T-helper 1 cell treated with Interleukin-12 subunit alpha and Interleukin-12 subunit beta and Interleukin-4 antibody, amounts not matched to agents 30 μg/mL and 1 μg/mL, for 36 hours (primary cell): ENCODE measurements around the gene RNF224.
A peak's percentile ranks its signal among the peaks of the same experiment; 100 is the strongest.

Experiments used
- H3K27ac Mint-ChIP-seq: one replicate; pipeline ENCODE4 v1.8.0; 2021; ENCODE audit warnings: mild to moderate bottlenecking, mixed read lengths
- H3K27me3 Mint-ChIP-seq: one replicate; pipeline ENCODE4 v1.8.0; 2021; ENCODE audit warnings: low read depth, mixed read lengths
- H3K36me3 Mint-ChIP-seq: one replicate; pipeline ENCODE4 v1.8.0; 2021; ENCODE audit warnings: low read depth, mixed read lengths
- H3K4me1 Mint-ChIP-seq: one replicate; pipeline ENCODE4 v1.8.0; 2021; ENCODE audit warnings: low read depth, mixed read lengths
- H3K4me3 Mint-ChIP-seq: one replicate; pipeline ENCODE4 v1.8.0; 2021; ENCODE audit warnings: mild to moderate bottlenecking, moderate library complexity, mixed read lengths
- H3K9me3 Mint-ChIP-seq: one replicate; pipeline ENCODE4 v1.8.0; 2021; ENCODE audit warnings: mixed read lengths

RNF224 gene

GRCh38 chr9:137269231-137269772 is 42.0 kb downstream of the RNF224 start:
- H3K4me3 Mint-ChIP-seq: no peak overlapping the region
- peaks cover 7% of the 10 kb centered on the region for H3K4me1 Mint-ChIP-seq
- no peak overlapping the region for H3K27ac Mint-ChIP-seq
- peaks cover 25% of the 10 kb centered on the region for H3K36me3 Mint-ChIP-seq
- no peaks in the 10 kb centered on the region for H3K9me3 Mint-ChIP-seq
- no peaks in the 10 kb centered on the region for H3K27me3 Mint-ChIP-seq

- H3K27ac Mint-ChIP-seq: peak overlapping the region; percentile 24
Observed at GRCh38 chr9:137270929-137271695, 43.8 kb downstream of the RNF224 start.

DNA sequence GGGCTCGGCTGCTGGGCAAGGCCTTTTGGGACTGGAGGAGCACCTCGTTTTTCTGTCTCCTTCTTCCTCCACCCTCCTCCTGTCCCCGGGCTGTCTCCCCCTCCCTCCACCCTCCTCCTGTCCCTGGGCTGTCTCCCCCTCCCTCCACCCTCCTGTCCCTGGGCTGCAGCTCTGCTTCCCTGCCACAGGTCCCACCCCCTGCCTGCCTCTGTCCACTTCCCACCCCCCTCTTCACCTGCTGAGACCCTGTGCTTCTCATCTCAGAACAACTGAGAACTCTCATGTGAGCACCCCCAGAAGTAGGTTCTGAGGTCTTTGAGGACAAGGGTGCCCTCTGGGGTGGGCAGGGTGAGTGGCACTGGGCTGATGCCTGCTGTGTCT is 44.4 kb downstream of the RNF224 start:
- H3K4me1 Mint-ChIP-seq: peaks cover 12% of the 10 kb centered on the region
- peaks cover 23% of the 10 kb centered on the region for H3K36me3 Mint-ChIP-seq
- no peak overlapping the region for H3K4me3 Mint-ChIP-seq
- H3K27ac Mint-ChIP-seq: peak overlapping the region; percentile 24
- no peaks in the 10 kb centered on the region for H3K9me3 Mint-ChIP-seq
- H3K27me3 Mint-ChIP-seq: no peaks in the 10 kb centered on the region

More at GRCh38 chr9:137270929-137271695, 43.8 kb downstream of the RNF224 start:
- Mint-ChIP-seq H3K9me3 (no peaks in the 10 kb centered on the region), H3K36me3 (peaks cover 23% of the 10 kb centered on the region), H3K4me1 (peaks cover 11% of the 10 kb centered on the region), H3K4me3 (no peak overlapping the region), H3K27me3 (no peaks in the 10 kb centered on the region)

DNA sequence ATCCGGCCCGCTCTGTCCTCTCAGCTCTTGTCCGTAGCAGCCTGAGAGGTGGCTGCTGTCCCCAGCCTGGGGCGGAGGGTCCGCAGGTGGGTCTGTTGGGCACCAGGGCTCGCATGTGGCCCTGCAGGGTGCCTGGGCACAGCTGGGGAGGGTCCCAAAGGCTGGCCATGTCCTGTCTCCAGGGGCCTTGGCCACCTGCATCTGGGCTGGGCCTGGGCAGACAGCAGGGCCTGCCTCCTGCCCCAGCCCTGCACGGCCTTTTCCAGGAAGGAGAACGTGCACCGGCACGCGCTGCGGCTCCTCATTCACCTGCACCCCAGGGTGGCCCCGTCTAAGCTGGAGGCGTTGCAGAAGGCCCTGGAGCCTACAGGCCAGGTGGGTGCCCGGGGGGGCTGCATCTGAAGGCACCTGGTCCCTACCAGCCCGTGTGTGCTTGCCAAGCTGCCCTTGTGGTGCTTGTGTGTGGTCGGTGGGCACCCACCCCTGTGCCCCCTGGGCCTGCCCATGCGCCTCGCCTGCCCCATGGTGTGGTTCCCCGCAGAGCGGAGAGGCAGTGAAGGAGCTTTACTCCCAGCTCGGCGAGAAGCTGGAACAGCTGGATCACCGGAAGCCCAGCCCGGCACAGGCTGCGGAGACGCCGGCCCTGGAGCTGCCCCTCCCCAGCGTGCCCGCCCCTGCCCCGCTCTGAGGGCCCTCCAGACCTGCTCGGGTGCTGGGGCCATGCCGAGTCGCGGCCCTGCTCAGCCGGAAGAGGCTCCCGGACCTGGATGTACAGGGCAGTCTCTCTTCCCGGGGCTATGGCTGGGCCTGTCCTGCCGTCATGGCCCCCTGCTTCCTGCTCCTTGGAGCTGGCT is 45.2 kb downstream of the RNF224 start:
- Mint-ChIP-seq H3K36me3 (peaks cover 21% of the 10 kb centered on the region), H3K9me3 (no peaks in the 10 kb centered on the region)

DNA sequence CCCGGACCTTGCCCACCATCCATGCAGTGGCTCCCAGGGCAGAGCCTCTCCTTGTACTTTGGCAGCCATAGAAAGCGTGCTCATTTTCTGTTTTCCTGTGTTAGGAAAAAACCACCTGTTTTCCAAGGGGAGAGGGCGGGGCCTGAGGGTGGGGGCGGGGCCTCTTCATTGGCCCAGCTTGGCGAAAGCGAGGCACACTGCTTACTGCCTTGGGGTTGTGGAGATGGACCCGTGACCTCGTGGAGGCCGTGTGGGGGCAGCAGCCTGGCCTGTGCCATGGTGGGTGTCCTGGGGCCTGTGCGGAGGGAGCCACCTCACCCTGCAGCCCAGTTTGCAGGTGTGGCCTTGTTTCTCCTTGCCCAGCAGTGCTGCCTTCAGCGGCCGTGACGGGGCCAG is 45.8 kb downstream of the RNF224 start:
- no peak overlapping the region for H3K4me3 Mint-ChIP-seq

More for the DNA sequence above, 45.2 kb downstream of the RNF224 start:
- H3K27me3 Mint-ChIP-seq: no peaks in the 10 kb centered on the region
- no peak overlapping the region for H3K27ac Mint-ChIP-seq
- no peak overlapping the region for H3K4me3 Mint-ChIP-seq
- peaks cover 16% of the 10 kb centered on the region for H3K4me1 Mint-ChIP-seq

DNA sequence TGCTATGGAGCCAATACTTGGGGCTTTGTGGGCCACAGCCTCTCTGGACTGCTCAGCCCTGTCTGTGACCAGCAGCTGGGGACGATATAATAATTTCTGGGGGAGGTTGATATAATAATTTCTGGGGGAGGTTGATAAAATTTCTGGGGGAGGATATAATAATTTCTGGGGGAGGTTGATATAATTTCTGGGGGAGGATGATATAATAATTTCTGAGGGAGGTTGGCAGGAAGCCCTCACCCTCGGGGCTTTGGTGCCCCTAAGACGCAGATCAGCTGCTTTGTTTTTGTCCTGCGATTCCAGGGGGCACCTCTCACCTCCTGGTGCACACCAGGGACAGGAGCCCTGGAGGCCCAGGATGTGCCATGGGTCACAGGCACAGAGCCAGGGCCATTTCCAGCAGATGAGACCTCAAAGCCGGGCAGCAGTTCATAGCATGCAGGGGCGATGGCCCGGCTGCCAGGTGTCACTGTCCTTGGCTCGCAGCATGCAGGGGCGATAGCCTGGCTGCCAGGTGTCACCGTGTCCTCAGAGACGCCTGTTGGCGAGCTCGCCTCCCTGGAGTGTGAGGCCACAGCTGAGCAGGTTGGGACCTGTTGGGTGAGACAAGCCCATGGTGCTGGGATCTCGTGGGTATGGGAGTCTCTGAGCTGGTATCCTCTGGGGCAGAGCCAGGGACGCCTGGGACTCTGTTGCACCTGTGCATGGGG is 46.5 kb downstream of the RNF224 start:
- no peak overlapping the region for H3K27ac Mint-ChIP-seq
- peaks cover 14% of the 10 kb centered on the region for H3K36me3 Mint-ChIP-seq
- no peaks in the 10 kb centered on the region for H3K27me3 Mint-ChIP-seq
- H3K4me1 Mint-ChIP-seq: peaks cover 13% of the 10 kb centered on the region
- H3K4me3 Mint-ChIP-seq: no peak overlapping the region
- H3K9me3 Mint-ChIP-seq: no peaks in the 10 kb centered on the region

More for the DNA sequence above, 45.8 kb downstream of the RNF224 start:
- peaks cover 16% of the 10 kb centered on the region for H3K4me1 Mint-ChIP-seq
- H3K36me3 Mint-ChIP-seq: peaks cover 18% of the 10 kb centered on the region
- no peaks in the 10 kb centered on the region for H3K27me3 Mint-ChIP-seq
- no peak overlapping the region for H3K27ac Mint-ChIP-seq
- no peaks in the 10 kb centered on the region for H3K9me3 Mint-ChIP-seq

DNA sequence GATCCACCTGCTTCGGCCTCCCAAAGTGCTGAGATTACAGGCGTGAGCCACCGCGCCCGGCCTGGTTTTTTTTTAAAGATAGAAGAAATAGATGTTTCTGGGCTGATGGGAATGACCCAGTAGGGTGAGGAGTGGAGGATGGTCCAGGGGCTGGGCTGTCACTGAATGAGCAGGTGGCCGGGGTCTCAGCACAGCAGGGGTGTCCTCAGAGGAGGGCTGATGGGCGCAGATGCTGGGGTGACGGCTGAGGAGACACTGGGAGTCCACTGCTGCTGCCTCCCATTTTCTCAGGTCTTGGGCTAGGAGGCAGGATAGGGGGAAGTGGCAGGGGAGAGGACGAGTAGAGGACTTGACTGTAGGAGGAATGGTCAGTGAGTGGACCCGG is 47.9 kb downstream of the RNF224 start:
- Mint-ChIP-seq H3K9me3 (no peaks in the 10 kb centered on the region), H3K27me3 (no peaks in the 10 kb centered on the region), H3K4me3 (no peak overlapping the region), H3K4me1 (peaks cover 13% of the 10 kb centered on the region), H3K36me3 (peaks cover 6% of the 10 kb centered on the region), H3K27ac (no peak overlapping the region)

- H3K9me3 Mint-ChIP-seq: no peaks in the 10 kb centered on the region
- H3K27me3 Mint-ChIP-seq: no peaks in the 10 kb centered on the region
- peak overlapping the region; percentile 43 for H3K4me3 Mint-ChIP-seq
Observed at GRCh38 chr9:137275588-137276472, 48.5 kb downstream of the RNF224 start.

DNA sequence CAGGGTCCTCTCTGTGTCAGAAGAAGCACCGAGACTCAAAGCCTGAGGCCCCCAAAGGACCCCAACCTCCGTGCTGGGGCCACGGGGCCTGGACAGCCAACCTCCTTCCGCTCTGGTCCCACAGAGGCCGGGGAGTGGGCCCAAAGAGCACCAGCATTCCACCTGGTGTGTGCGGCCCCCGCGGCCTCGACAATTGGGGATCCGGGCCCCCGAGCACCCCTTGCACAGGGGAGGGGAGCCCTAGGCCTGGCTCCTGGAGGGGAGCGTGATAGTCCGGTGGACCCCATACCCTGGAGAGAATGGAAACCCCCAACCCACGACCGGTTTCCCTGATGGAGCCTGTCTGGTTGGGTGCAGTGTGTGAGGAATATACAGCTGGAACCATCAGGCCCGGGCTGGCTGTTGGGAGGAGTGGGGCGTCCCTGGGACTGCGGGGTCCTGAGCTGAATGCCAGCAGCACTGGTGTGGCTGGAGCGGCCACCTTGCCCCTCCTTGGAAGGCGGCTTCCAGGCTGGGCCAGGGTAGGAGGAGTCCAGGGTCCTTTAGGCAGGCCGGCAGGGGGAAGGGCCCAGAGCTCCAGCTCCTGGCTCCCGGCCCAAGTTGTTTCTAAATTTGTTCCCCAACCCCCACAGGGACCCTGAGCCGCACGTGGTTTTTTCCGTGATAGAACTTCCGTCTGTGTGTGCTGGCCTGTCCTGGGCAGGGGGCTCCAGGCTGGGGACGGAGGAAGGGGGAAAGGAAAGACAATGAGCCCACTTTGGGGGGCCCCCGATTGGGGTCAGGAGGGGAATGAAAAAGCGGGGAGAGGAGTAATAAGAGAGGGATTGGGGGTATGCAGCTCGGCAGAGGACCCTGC is 49.4 kb downstream of the RNF224 start:
- Mint-ChIP-seq H3K27me3 (no peaks in the 10 kb centered on the region), H3K27ac (peak overlapping the region; percentile 67), H3K4me3 (peak overlapping the region; percentile 76), H3K36me3 (peaks cover 4% of the 10 kb centered on the region), H3K4me1 (peaks cover 9% of the 10 kb centered on the region), H3K9me3 (no peaks in the 10 kb centered on the region)

More at GRCh38 chr9:137275588-137276472, 48.5 kb downstream of the RNF224 start:
- Mint-ChIP-seq H3K27ac (peak overlapping the region; percentile 13), H3K4me1 (peaks cover 13% of the 10 kb centered on the region), H3K36me3 (peaks cover 6% of the 10 kb centered on the region)

DNA sequence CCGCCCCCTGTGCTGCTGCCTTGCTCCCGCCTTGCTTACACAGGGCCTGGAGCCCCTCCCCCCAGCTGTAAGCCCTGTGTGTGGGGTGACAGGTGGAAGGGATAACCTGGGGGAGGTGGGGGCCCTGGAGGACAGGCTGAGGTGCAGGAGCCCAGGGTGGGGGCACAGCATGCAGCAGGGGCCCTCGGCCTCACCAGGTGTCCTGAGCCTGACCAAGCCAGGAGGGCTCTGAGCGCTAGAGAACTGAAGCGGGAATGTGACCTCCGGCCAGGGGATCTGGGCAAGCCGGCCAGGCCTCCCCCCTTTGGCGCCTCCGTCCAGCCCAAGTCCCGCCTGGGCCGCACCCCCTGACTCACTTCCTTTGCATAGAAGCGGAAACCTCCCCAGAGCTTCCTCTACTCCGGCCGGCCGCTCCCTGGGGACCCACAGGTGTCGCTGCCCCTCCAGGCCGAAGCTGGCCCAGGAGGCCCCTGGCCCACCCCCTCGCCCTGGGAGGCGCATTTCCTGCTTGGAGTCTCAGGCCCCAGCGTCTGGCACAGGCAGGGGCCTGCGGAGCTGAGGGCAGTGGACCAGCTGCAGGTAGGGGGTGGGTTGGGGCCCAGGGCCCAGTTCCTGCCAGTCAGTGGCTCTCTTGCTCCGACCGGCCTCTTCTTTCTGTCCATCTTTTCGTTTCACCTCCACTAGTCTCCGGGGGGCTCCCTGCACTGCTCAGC is 50.2 kb downstream of the RNF224 start, which contains the start of gene TOR4A:
Gene TOR4A (plus strand): TSS at position 398 of the 713 bp plus-strand sequence. CDS start 964 bp downstream, outside the sequence.
- Mint-ChIP-seq H3K36me3 (peaks cover 5% of the 10 kb centered on the region), H3K4me1 (peaks cover 10% of the 10 kb centered on the region), H3K27ac (peak within 1 kb of the TSS; percentile 71), H3K27me3 (no peaks in the 10 kb centered on the region), H3K9me3 (no peaks in the 10 kb centered on the region), H3K4me3 (peak within 1 kb of the TSS; percentile 81)

DNA sequence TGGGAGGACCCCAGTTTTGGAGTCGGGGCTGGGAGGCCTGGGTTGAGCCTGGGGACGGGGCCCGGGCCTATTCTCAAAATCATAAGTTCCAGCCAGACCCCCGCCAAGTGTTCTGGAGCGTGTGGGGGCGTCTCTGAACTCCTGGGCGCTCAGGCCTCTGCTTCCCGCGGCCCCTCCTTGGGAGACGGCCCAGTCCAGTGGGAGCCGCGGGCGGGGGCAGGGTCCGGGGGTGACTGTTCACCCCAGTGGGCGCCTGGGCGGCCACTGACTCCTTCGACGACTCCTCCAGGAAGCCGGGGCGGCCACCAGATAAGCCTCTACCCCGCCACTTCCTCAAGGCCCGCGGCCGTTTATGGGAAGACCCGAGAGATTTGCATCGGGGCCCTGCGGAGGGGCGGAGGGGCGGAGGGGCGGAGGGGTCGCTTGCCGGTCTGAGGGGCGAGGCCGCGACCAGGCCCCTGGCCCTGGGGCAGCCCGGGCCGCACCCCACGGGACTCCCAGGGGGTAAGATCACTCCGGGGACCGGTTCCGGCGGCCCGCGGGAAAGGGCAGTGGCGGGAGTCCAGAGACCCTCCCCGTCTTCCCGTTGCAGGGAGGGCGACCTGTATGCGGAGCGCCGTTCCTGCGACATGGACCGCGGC is 50.9 kb downstream of the RNF224 start:
- Mint-ChIP-seq H3K36me3 (peaks cover 8% of the 10 kb centered on the region), H3K4me3 (peak overlapping the region; percentile 81), H3K27me3 (no peaks in the 10 kb centered on the region), H3K27ac (peak overlapping the region; percentile 71), H3K4me1 (peaks cover 13% of the 10 kb centered on the region), H3K9me3 (no peaks in the 10 kb centered on the region)
